ENCODE results near the gene KIF1B. TPM values are rescaled to one million over a fixed set of nuclear protein-coding genes. Genes with fewer than 3 reads are reported as not detected.

The KIF1B gene
- total and polyA plus RNA-seq, 9 of the 15 experiments (the other 6 are each of a cell fraction or from before 2014, with no cell fraction given) = 2.8 to 19.8 (median 11.9) TPM

GRCh38 chr1:10387677-10388386 is 177.5 kb downstream of the KIF1B start (continued):
- TF ChIP-seq MGA (IDR thresholded peaks at IDR 0.05) = no peak
- TF ChIP-seq PKNOX1 (IDR thresholded peaks at IDR 0.05) = peak; percentile 62
- TF ChIP-seq ZNF780A (CRISPR knock-in tag; IDR thresholded peaks at IDR 0.05) = no peak
- TF ChIP-seq MAFG (tag; conservative IDR thresholded peaks at IDR 0.05) = peak; percentile 98
- no peak for TF ChIP-seq NEUROD1 (IDR thresholded peaks at IDR 0.05; ENCODE audit: borderline replicate concordance, low read depth, low read length, partially characterized antibody)
- TF ChIP-seq ZBTB33 (CRISPR knock-in tag; IDR thresholded peaks at IDR 0.05) = peak; percentile 80
- TF ChIP-seq CEBPB (tag; IDR thresholded peaks at IDR 0.05) = peak; percentile 75
- TF ChIP-seq, protein P1, sequence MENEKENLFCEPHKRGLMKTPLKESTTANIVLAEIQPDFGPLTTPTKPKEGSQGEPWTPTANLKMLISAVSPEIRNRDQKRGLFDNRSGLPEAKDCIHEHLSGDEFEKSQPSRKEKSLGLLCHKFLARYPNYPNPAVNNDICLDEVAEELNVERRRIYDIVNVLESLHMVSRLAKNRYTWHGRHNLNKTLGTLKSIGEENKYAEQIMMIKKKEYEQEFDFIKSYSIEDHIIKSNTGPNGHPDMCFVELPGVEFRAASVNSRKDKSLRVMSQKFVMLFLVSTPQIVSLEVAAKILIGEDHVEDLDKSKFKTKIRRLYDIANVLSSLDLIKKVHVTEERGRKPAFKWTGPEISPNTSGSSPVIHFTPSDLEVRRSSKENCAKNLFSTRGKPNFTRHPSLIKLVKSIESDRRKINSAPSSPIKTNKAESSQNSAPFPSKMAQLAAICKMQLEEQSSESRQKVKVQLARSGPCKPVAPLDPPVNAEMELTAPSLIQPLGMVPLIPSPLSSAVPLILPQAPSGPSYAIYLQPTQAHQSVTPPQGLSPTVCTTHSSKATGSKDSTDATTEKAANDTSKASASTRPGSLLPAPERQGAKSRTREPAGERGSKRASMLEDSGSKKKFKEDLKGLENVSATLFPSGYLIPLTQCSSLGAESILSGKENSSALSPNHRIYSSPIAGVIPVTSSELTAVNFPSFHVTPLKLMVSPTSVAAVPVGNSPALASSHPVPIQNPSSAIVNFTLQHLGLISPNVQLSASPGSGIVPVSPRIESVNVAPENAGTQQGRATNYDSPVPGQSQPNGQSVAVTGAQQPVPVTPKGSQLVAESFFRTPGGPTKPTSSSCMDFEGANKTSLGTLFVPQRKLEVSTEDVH (IDR thresholded peaks at IDR 0.05; ENCODE audit: low read depth, partially characterized antibody) = peak; percentile 27
